GM21717 (cell line): ENCODE data around the gene ZSWIM4.
"Not testable (repeated sequence)": the region's sequence is repeated elsewhere in the genome, so short reads cannot be mapped to it uniquely, and the experiment has no call there.

Source experiments
- ATAC-seq: cut with Tn5 transposase; IDR thresholded peaks from one replicate; pipeline ENCODE4 v1.9.1; 2021; ENCODE audit warnings: mild to moderate bottlenecking, moderate library complexity; ENCODE audit not compliant: unreplicated experiment

Gene ZSWIM4

DNA sequence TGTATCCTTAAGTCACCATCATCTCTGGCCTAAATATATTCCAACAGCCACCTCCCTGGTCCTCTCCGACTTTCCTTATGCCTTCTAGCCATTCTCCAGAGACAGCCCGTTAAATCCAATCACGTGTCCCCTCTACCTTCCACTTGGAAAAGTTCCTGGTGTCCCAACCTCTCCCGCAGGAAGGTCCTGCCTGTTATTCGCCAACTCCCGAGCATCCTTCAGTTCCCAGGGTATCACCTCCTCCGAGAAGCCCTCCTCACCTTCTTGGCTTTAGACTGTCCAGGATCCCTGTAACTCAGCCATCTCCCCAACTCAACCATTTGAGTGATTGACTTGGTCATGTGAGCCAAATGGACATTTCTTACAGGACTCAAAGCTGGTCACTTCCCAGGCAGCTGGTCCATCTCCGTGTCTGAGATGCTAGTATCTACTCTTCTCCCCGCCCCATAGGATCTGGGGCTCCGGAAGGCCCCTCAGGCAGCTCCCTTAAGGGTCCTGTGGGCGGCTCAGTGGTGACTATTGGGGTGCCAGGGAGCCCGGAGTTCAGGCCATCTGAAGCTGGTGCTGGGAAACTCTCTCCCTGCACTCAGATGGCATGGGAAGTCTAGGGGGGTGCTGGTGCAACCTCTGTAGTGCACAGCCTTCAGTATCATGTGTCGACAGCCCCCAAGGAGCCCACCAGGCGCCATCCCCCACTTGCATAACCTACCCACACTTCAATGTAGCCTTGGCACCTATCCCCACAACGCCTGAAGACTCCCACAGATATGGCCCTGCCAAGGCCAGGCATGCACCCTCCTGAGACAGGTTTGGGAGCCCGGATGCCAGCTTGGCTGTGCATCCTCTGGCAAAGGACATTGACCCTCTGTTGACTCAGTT is 53.8 kb downstream of the ZSWIM4 start:
- ATAC-seq = no peak

GRCh38 chr19:13849991-13850909 is 55.0 kb downstream of the ZSWIM4 start:
- no peak for ATAC-seq

DNA sequence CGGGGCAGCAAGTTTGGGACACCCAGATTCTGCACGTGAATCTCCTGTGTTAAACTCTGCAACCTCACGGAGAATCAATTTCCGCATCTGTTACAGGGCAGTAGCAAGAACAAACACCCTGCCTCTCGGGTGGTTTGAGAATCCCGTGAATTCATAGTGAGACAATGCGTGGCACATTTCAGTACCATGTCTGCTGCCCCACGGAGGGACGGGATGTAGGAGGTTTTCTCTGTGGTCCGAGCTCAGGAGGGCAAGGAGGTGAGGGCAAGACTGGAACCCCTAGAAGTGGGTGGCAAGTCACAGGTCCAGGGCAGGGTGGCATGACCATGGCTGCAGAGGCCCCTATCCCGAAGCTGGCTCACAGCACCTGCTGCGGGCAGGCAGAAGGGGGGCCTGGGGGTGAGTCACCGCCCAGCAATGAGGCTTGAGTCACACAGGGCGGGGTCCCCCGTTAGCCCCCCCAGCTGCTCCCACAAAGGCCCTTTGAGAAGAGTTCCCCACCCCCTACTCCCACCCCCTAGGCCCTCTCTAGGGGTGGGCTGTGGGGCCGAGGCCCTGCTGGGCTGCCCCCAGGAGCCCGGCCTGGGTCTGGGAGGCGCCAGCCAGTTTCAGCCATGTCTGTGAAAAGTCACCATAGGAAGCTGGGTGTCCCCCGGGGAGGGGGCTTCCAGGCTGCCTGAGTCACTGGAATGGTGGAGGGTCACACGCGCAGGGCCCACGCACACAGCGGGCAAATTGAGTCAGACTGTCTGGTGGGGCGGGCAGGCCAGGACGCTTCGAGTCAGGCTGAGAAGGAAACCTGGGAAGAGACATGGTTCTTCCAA is 55.9 kb downstream of the ZSWIM4 start:
- no peak for ATAC-seq

DNA sequence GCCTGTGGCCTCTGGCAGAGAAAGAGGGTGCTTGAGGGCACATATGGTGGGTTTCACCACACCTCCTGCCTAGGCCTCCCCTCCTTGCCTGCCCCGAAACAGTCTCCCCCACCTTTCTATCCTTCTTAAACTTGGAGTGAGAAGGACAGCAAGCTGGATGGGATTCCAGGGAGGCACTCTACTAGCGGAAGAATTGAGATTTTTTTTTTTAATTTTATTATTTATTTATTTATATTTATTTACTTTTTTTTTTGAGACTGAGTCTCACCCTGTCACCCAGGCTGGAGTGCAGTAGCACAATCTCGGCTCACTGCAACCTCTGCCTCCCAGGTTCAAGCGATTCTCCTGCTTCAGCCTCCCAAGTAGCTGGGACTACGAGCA is 56.5 kb downstream of the ZSWIM4 start:
- ATAC-seq = not testable (repeated sequence)

DNA sequence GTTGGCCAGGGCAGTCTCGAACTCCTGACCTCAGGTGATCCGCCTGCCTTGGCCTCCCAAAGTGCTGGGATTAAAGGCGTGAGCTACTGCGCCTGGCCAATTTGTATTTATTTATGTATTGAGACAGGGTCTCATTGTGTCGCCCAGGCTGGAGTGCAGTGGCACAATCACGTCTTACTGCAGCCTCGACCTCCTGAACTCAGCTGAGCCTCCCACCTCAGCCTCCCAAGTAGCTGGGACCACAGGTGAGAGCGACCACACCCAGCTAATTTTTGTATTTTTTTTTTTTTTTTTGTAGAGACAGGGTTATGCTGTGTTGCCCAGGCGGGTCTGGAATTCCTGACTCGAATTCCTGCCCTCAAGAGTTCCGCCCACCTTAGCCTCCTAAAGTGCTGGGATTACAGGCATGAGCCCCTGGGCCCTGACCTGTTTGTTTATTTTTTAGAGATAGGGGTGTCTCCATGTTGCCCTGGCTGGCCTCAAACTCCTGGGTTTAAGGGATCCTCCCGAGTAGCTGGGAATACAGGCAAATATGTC is 57.0 kb downstream of the ZSWIM4 start:
- ATAC-seq = not testable (repeated sequence)

- ATAC-seq = no peak
Measured at GRCh38 chr19:13856497-13856896, 61.3 kb downstream of the ZSWIM4 start.

DNA sequence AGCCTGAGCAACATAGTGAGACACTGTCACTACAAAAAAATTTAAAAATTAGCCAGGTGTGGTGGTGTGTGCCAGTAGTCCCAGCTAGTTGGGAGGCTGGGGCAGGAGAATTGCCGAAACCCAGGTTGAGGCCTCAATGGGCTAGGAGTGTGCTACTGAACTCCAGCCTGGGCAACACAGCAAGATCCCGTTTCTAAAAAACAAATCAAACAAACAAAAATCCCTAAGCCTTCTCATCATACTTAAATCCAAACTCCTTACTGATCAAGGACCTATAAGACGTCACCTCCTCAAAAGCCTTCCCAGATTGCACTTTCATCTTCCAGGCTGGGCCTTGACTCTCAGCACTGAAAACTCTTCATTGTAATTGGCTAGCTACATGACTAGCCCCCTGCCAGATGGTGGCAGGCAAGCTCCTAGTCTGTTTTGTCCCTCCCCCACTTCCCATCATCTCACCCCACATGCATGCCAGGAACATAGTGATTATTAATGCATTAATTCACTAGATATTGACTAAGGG is 64.2 kb downstream of the ZSWIM4 start:
- ATAC-seq = no peak

GRCh38 chr19:13860679-13861391 is 65.6 kb downstream of the ZSWIM4 start:
- no peak for ATAC-seq

- no peak for ATAC-seq
Measured at GRCh38 chr19:13861392-13861713, 66.1 kb downstream of the ZSWIM4 start.

DNA sequence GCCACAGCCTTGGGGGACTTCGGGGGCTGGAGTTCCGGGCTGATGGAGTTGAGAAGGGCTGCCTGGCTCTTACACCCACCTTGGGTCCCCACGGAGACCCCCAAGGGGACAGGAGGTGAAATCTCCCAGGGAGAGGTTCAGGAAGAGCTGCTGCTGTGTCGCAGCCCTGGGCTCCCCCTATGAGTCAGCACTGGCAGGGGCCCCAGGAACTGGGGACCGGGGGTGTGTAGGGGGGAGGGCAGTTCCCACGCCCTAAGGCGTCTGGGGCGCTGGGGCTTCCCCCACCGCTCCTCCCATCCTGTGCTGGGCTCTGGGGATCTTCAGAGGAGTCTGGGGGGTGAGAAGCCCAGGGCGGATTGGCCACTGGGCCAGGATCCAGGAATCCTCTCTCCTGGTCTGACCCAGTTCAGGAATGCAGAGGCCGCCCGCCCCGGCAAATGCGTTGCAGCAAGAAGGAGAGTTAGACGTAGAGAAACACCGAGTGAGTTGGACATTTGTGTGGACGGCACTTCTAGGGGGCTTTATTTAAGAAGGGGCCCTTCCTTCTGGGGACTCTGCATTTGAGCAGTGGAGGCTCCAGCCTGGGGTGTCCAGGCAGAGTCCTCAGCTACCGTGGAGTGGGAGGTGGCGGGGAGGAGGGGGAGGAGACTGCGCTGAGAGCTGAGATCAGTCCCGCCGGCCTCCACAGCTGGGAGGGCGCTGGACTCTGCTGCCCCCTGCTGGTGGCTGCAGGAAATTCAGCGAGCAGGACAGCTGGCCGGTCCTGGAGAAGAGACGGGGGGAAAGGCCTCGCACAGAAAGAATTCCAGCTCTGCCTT is 66.7 kb downstream of the ZSWIM4 start:
- ATAC-seq = peak; percentile 52

DNA sequence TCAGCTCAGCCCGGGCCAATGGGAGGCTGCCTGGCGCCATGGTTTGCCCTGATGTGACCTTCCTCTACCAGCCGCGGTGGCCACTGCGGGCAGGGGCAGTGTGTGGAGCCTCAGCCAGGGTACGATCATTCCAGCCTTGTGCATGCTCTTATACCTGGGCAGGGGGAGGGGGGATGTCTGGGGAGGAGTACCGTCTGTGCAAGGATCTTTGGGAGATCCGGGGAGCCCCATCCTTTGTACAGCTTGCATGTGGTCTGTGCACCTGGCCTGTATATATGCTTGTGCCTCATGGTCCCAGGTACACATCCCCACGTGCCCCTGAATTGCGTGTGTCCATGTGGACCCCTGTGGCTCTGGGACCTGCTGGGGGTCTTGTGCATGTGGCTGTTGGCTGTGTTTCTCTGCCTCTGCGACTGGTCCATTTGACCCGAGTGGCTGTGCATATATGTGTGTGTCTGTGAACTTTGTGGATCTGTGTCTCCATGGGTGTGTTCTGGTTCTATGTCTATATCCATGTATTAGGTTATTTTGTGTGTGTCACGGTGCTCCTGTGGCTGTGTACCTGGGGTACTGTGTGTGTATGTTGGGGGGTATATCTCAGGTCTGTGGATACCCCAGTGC is 68.9 kb downstream of the ZSWIM4 start:
- no peak for ATAC-seq

DNA sequence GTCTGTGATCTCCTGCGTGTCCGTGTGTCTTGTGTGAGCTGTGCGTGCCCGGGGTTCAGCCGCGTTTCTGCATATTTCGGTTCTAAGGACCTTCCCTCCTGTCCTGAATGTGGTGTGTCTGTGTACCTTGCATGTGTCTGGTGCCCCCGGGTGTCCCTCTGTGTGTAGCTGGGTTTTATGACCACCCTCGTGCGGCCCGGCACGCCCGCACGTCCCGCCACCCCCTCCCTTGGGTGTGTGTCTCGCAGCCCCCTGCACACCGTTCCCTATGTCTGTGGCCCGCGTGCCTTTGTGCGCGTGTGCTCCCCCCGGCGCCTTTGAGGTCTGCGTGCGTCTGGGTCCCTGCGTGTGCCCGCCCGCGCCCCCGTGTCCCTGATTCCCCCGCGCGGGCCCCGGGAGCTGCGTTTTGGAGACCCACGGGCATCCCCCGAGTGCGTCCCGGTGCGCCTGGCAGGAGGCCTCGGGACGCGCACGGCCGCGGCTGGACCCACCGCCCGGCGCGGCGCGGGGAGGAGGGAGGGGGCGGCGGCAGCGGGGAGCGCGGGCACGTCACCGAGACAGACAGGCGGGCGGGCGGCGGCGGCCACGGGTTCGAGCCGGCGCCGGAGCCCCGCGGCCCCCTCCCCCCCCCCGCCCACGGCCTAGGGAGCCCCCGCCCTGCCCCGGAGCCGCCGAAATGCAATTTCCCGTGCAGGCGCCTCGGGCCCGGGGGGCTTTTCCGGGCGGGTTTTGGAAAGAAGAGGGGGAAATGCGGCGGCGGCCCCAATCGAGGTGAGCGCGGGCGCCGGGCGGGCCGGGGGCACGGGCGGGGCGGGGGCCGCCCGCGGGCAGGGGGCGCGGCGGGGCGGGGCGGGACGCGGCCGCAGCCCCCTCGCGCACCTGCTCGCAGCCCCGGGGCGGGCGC is 69.7 kb downstream of the ZSWIM4 start:
- ATAC-seq = no peak

- no peak for ATAC-seq
Measured at GRCh38 chr19:13865571-13866462, 70.6 kb downstream of the ZSWIM4 start.

GRCh38 chr19:13866463-13867046 is 71.3 kb downstream of the ZSWIM4 start:
- no peak for ATAC-seq

GRCh38 chr19:13868663-13869062 is 73.4 kb downstream of the ZSWIM4 start:
- ATAC-seq = no peak

DNA sequence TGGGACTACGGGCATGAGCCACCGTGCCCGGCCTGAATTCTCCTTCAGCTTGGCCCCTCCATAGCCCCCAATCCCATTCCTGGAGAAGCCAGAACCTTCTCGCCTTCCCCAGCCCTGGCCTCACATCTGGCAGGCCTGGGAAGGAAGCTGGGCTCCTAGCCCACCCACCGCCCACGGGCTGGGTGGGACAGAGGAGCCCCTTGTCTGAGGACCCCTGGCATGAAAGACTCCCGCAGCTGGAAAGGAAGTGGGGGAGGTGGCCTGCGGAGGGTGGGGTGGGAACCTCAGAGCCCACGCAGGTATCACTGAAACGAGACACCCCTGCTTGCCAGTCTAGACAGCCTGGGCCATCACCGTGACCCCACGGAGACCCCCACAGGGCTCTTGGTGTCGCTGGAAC is 74.0 kb downstream of the ZSWIM4 start:
- ATAC-seq = no peak
